Sigmoid colon (tissue), 7 donors: ENCODE data around the gene SMYD3. TPM values are rescaled to one million over a fixed set of nuclear protein-coding genes. Genes with fewer than 3 reads are reported as not detected.

Experiments
- DNase-seq: peaks from one replicate; pipeline ENCODE4 v3.0.0-alpha.2; 2019
- H3K27ac ChIP-seq, 4 donors: fragments of 200-600 bp; sonication (generic); one replicate each; pipeline ENCODE4 v1.5.1; 2016 to 2019; ENCODE audit warnings: mild to moderate bottlenecking in 1 of 4
- H3K27me3 ChIP-seq, 3 donors: fragments of 200-600 bp; sonication (generic); one replicate each; pipeline ENCODE4 v1.5.1; 2019; ENCODE audit warnings: mild to moderate bottlenecking in 1 of 3
- H3K36me3 ChIP-seq, 4 donors: fragments of 200-600 bp; sonication (generic); one replicate each; pipeline ENCODE4 v1.5.1; 2016 to 2019
- H3K4me1 ChIP-seq, 4 donors: fragments of 200-600 bp; sonication (generic); one replicate each; pipeline ENCODE4 v1.5.1; 2017 to 2019
- H3K4me3 ChIP-seq, 4 donors: fragments of 200-600 bp; sonication (generic); one replicate each; pipeline ENCODE4 v1.5.1; 2017 to 2019; ENCODE audit warnings: mild to moderate bottlenecking in 2 of 4, moderate library complexity in 1 of 4
- H3K9me3 ChIP-seq, 4 donors: fragments of 200-600 bp in 3 of 4; sonication (generic) in 3 of 4; one replicate each; pipeline versions ENCODE4 v1.5.1 to v1.6.1; 2013 to 2019
- EP300 ChIP-seq, 4 donors: sonication (generic); formaldehyde crosslinking; IDR thresholded peaks; one replicate each; pipeline ENCODE4 v1.6.1; 2017; ENCODE audit warnings: antibody characterized with exemption in 4 of 4
- POLR2A ChIP-seq, 2 donors: fragments of 450-650 bp; IDR thresholded peaks; one replicate each; pipeline ENCODE4 v1.6.1; 2016; ENCODE audit warnings: antibody characterized with exemption in 2 of 2, mild to moderate bottlenecking in 2 of 2, moderate library complexity in 2 of 2
- POLR2AphosphoS5 ChIP-seq, 4 donors: sonication (generic); formaldehyde crosslinking; IDR thresholded peaks; one replicate each; pipeline ENCODE4 v1.6.1; 2017; ENCODE audit warnings: antibody characterized with exemption in 4 of 4
- WGBS, 2 donors: extraction: QIAGEN DNeasy Blood & Tissue Kit; methylation state at CpG; one replicate each; pipeline ENCODE4 v1.1.7; 2013; 5-methylcytosine and 5-hydroxymethylcytosine counted together
- intact Hi-C: fragments of 100-400 bp; cut with DNase I; formaldehyde crosslinking; loops from one replicate; pipeline ENCODE4 v1.15.1; 2023
- polyA plus RNA-seq, 3 donors: library from polyadenylated mRNA; stranded (reverse); fragments of 200-250 nt; gene quantifications; one replicate each; pipeline ENCODE4 v1.2.3, GENCODE V29; 2013
- total RNA-seq, 4 donors: library from RNA; depleted of rRNA; stranded (reverse); fragments of >200 nt; gene quantifications; one replicate each; pipeline ENCODE4 v1.1.0, GENCODE V29; 2016
- TF ChIP-seq, protein P1 (sequence below), 4 experiments: fragments of 450-650 bp in 3 of 4; fragments of 200-600 bp in 1 of 4; IDR thresholded peaks; one replicate each; pipeline ENCODE4 v1.5.1; 2016 to 2019; ENCODE audit warnings: antibody characterized with exemption in 4 of 4, mild to moderate bottlenecking in 3 of 4, moderate library complexity in 2 of 4
- donor health status: healthy with polysubstance abuse.
- donor health status: Bipolar disorder and iron deficiency.
- donor health status: healthy.

Gene SMYD3
- total and polyA plus RNA-seq, 7 donors: 8.7 to 23.8 (median 17.1) TPM

DNA sequence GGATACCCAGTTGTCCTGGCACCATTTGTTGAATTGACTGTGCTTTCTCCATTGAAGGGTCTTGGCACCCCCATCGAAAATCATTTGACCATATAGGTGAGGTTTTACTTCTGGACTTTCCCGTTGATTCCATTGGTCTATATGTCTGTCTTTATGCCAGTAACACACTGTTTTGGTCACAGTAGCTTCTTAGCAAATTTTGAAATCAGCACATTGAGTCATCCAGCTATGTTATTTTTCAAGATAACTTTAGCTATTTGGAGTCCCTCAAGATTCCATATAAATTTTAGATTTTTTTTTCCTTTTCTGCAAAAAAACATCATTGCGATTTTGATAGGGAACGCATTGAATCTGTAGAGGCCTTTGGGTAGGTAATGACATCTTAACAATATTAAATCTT lies 235.6 kb downstream of the SMYD3 start:
- Histone ChIP-seq H3K27ac (no peak overlapping the region), H3K4me1 (no peaks in the 10 kb centered on the region), H3K9me3 (no peaks in the 10 kb centered on the region), H3K36me3 (no peaks in the 10 kb centered on the region), H3K4me3 (no peak overlapping the region), H3K27me3 (no peaks in the 10 kb centered on the region)
- TF ChIP-seq POLR2A (IDR thresholded peaks at IDR 0.05): no peak
- intact Hi-C loops: loop anchor here (10.0 kb wide), 1 partner anchor 257 kb away; no protein-coding TSS in a partner anchor
- 96 to 97% methylated on average over 4 of the region's 4 CpGs for whole genome bisulfite sequencing, 2 donors
- DNase-seq: no peak

- DNase-seq: no peak
Measured at GRCh38 chr1:246270236-246270635, 236.8 kb downstream of the SMYD3 start.

GRCh38 chr1:246269466-246269865 lies 237.6 kb downstream of the SMYD3 start:
- H3K36me3 ChIP-seq: no peaks in the 10 kb centered on the region
- TF ChIP-seq POLR2A (IDR thresholded peaks at IDR 0.05) (no peak), POLR2AphosphoS5 (IDR thresholded peaks at IDR 0.05) (no peak), EP300 (IDR thresholded peaks at IDR 0.05) (no peak)
- TF ChIP-seq, protein P1, sequence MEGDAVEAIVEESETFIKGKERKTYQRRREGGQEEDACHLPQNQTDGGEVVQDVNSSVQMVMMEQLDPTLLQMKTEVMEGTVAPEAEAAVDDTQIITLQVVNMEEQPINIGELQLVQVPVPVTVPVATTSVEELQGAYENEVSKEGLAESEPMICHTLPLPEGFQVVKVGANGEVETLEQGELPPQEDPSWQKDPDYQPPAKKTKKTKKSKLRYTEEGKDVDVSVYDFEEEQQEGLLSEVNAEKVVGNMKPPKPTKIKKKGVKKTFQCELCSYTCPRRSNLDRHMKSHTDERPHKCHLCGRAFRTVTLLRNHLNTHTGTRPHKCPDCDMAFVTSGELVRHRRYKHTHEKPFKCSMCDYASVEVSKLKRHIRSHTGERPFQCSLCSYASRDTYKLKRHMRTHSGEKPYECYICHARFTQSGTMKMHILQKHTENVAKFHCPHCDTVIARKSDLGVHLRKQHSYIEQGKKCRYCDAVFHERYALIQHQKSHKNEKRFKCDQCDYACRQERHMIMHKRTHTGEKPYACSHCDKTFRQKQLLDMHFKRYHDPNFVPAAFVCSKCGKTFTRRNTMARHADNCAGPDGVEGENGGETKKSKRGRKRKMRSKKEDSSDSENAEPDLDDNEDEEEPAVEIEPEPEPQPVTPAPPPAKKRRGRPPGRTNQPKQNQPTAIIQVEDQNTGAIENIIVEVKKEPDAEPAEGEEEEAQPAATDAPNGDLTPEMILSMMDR (IDR thresholded peaks at IDR 0.05): no peak
- WGBS, 2 donors: 95% methylated on average over 7 of the region's 7 CpGs
- H3K4me3 ChIP-seq: no peak overlapping the region
- intact Hi-C loops: no loop called here
- DNase-seq: no peak
- H3K9me3 ChIP-seq: no peaks in the 10 kb centered on the region
- H3K27ac ChIP-seq: no peak overlapping the region
- no peaks in the 10 kb centered on the region for H3K27me3 ChIP-seq
- no peaks in the 10 kb centered on the region for H3K4me1 ChIP-seq

More at GRCh38 chr1:246270236-246270635, 236.8 kb downstream of the SMYD3 start:
- intact Hi-C loops: loop anchor here (10.0 kb wide), 1 partner anchor 255 kb away; no protein-coding TSS in a partner anchor
- no peak for TF ChIP-seq EP300 (IDR thresholded peaks at IDR 0.05)
- no peak for TF ChIP-seq POLR2AphosphoS5 (IDR thresholded peaks at IDR 0.05)
- TF ChIP-seq, protein P1 (IDR thresholded peaks at IDR 0.05): no peak
- no peak overlapping the region for H3K4me3 ChIP-seq
- H3K27ac ChIP-seq: no peak overlapping the region
- no peaks in the 10 kb centered on the region for H3K9me3 ChIP-seq
- no peaks in the 10 kb centered on the region for H3K4me1 ChIP-seq
- H3K36me3 ChIP-seq: no peaks in the 10 kb centered on the region
- no peaks in the 10 kb centered on the region for H3K27me3 ChIP-seq

DNA sequence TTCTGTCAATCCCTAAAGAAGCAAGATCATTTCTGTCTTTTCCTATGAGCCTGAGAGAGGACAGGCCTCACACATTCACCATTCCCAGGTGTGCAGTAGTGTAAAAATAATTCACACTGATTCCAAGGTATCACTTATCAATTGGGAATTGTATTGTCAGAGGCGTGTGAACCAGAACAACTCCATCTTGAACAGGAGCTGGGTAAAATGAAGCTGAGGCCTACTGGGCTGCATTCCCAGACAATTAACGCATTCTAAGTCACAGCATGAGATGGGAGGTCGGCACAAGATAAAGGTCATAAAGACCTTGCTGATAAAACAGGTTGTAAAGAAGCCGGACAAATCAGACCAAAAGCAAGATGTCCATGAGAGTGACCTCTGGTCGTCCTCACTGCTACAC lies 239.2 kb downstream of the SMYD3 start:
- TF ChIP-seq EP300 (IDR thresholded peaks at IDR 0.05) (no peak), POLR2A (IDR thresholded peaks at IDR 0.05) (no peak), POLR2AphosphoS5 (IDR thresholded peaks at IDR 0.05) (no peak)
- TF ChIP-seq, protein P1 (IDR thresholded peaks at IDR 0.05): no peak
- Histone ChIP-seq H3K4me1 (no peaks in the 10 kb centered on the region), H3K9me3 (no peaks in the 10 kb centered on the region), H3K27ac (no peak overlapping the region), H3K27me3 (no peaks in the 10 kb centered on the region), H3K36me3 (no peaks in the 10 kb centered on the region), H3K4me3 (no peak overlapping the region)
- WGBS, 2 donors: 46 to 78% methylated on average over 5 of the region's 5 CpGs
- intact Hi-C loops: no loop called here
- no peak for DNase-seq

GRCh38 chr1:246267426-246267825 lies 239.7 kb downstream of the SMYD3 start:
- DNase-seq: no peak
- Histone ChIP-seq H3K27me3 (no peaks in the 10 kb centered on the region), H3K4me1 (no peaks in the 10 kb centered on the region), H3K36me3 (no peaks in the 10 kb centered on the region), H3K9me3 (no peaks in the 10 kb centered on the region), H3K4me3 (no peak overlapping the region), H3K27ac (no peak overlapping the region)
- TF ChIP-seq, protein P1 (IDR thresholded peaks at IDR 0.05): no peak
- TF ChIP-seq POLR2AphosphoS5 (IDR thresholded peaks at IDR 0.05): no peak
- intact Hi-C loops: no loop called here
- 83 to 88% methylated on average over 3 of the region's 3 CpGs for WGBS, 2 donors
